Thoracic aorta endothelial cell (primary cell): ENCODE results near the gene RAB22A. TPM values are rescaled to one million over a fixed set of nuclear protein-coding genes. Genes with fewer than 3 reads are reported as not detected.

ENCODE experiments used
- total RNA-seq: library from RNA; depleted of rRNA; stranded (reverse); fragments of >200 nt; gene quantifications from 2 replicates; pipeline ENCODE4 v1.2.3, GENCODE V29; 2012

Gene RAB22A, protein sequence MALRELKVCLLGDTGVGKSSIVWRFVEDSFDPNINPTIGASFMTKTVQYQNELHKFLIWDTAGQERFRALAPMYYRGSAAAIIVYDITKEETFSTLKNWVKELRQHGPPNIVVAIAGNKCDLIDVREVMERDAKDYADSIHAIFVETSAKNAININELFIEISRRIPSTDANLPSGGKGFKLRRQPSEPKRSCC
- total RNA-seq, result 21.5 and 21.8 TPM in 2 replicates

DNA sequence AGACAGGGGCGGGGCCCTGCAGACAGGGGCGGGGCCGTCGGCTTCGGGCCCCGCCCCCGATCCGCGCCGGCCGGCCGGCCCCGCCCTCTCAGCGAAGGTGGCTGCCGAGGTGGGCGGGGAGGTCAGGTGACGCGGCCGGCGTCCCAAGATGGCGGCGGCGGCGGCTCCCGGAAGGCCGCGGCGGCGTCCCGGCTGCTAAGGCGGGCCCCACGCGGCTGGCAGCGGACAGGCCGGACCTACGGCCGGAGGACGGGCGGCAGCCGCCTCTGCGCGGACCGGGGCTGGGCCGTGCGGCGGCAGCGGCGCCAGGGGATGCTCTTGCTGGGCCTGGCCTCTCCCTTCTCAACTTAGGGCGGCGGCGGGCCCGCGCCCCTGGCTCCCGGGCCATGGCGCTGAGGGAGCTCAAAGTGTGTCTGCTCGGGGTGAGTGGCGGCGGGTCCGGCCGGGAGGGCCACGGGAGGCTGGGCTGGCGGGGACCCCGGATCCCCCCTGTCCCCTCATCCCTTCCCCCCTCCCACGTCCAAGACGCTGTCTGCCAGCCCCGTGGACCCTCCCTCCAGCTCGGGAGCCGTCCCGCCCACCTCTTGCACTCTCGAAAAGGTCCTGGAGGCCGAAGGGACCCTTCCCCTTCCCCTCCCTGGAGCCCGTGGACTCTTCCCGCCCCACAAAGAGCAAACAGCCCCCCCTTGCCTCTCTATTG lies at the start of gene RAB22A:
TSS of gene RAB22A (plus strand) at position 125 of the 700 bp plus-strand sequence. CDS start at position 387, 262 bp downstream.

DNA sequence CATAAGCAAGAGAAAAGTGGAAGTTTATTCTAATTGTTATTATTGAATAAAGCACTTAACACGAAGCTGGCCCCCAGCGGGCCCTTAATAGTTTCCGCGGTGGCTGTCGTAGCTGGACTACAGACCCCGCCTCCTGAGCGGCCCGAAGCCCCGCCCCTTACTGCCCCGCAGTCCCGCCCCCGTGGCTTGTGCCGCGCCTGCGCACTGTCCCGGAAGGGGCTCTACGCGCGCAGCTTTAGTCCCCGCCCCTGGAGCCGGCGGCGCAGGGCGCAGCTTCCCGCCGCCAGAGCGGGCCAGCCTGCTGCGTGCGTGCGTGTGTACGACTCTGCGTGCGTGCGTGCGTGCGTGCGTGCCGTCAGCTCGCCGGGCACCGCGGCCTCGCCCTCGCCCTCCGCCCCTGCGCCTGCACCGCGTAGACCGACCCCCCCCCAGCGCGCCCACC lies 79.4 kb downstream of the RAB22A start, which contains the start of gene VAPB:
TSS of gene VAPB (plus strand) at position 348 of the 442 bp plus-strand sequence. CDS start 231 bp downstream, outside the sequence.

Other genes with a start within 250 kb of the RAB22A start
- not detected in 2 replicates for gene ANKRD60, start 81.1 kb upstream of the RAB22A start, total RNA-seq
- 23.3 and 25.3 TPM in 2 replicates for gene VAPB, start 79.5 kb downstream of the RAB22A start, total RNA-seq
- 0.14 and 0.40 TPM in 2 replicates for gene APCDD1L, start 205.7 kb downstream of the RAB22A start, total RNA-seq